ENCODE data around the gene S100A13. TPM values are rescaled to one million over a fixed set of nuclear protein-coding genes. Genes with fewer than 3 reads are reported as not detected.
"Not testable (repeated sequence)": the region's sequence is repeated elsewhere in the genome, so short reads cannot be mapped to it uniquely, and the experiment has no call there.

The S100A13 gene
- total RNA-seq, 1 donor from 2014 or later = 152 TPM

- no peak for TF ChIP-seq CTCF (IDR thresholded peaks at IDR 0.05; ENCODE audit: unreplicated experiment)
- Mint-ChIP-seq H3K27ac (ENCODE audit: unreplicated experiment) (no peak overlapping the region), H3K4me1 (ENCODE audit: unreplicated experiment) (peaks cover 8% of the 10 kb centered on the region), H3K27me3 (ENCODE audit: unreplicated experiment) (peaks cover 5% of the 10 kb centered on the region), H3K36me3 (ENCODE audit: low read depth, unreplicated experiment) (no peaks in the 10 kb centered on the region), H3K9me3 (ENCODE audit: unreplicated experiment) (no peaks in the 10 kb centered on the region), H3K4me3 (ENCODE audit: unreplicated experiment) (no peak overlapping the region)
- no peak for DNase-seq (ENCODE audit: low spot score)
Measured at GRCh38 chr1:153599847-153600246, 27.5 kb downstream of the S100A13 start.

GRCh38 chr1:153598309-153599172 lies 28.8 kb downstream of the S100A13 start:
- no peak for TF ChIP-seq CTCF (IDR thresholded peaks at IDR 0.05; ENCODE audit: unreplicated experiment)
- Mint-ChIP-seq H3K4me1 (ENCODE audit: unreplicated experiment) (peaks cover 8% of the 10 kb centered on the region), H3K9me3 (ENCODE audit: unreplicated experiment) (no peaks in the 10 kb centered on the region), H3K27me3 (ENCODE audit: unreplicated experiment) (peaks cover 5% of the 10 kb centered on the region), H3K4me3 (ENCODE audit: unreplicated experiment) (no peak overlapping the region), H3K27ac (ENCODE audit: unreplicated experiment) (peak overlapping the region; percentile 89), H3K36me3 (ENCODE audit: low read depth, unreplicated experiment) (no peaks in the 10 kb centered on the region)
- peak; percentile 20 for DNase-seq (ENCODE audit: low spot score)

- Mint-ChIP-seq H3K4me3 (ENCODE audit: unreplicated experiment) (no peak overlapping the region), H3K4me1 (ENCODE audit: unreplicated experiment) (peaks cover 8% of the 10 kb centered on the region), H3K27ac (ENCODE audit: unreplicated experiment) (no peak overlapping the region), H3K27me3 (ENCODE audit: unreplicated experiment) (peaks cover 9% of the 10 kb centered on the region), H3K9me3 (ENCODE audit: unreplicated experiment) (no peaks in the 10 kb centered on the region), H3K36me3 (ENCODE audit: low read depth, unreplicated experiment) (no peaks in the 10 kb centered on the region)
- no peak for DNase-seq (ENCODE audit: low spot score)
- no peak for TF ChIP-seq CTCF (IDR thresholded peaks at IDR 0.05; ENCODE audit: unreplicated experiment)
Measured at GRCh38 chr1:153597206-153597605, 30.1 kb downstream of the S100A13 start.

- TF ChIP-seq CTCF (IDR thresholded peaks at IDR 0.05; ENCODE audit: unreplicated experiment) = no peak
- Mint-ChIP-seq H3K36me3 (ENCODE audit: low read depth, unreplicated experiment) (no peaks in the 10 kb centered on the region), H3K9me3 (ENCODE audit: unreplicated experiment) (no peaks in the 10 kb centered on the region), H3K27me3 (ENCODE audit: unreplicated experiment) (peaks cover 9% of the 10 kb centered on the region), H3K27ac (ENCODE audit: unreplicated experiment) (no peak overlapping the region), H3K4me1 (ENCODE audit: unreplicated experiment) (no peaks in the 10 kb centered on the region), H3K4me3 (ENCODE audit: unreplicated experiment) (no peak overlapping the region)
- no peak for DNase-seq (ENCODE audit: low spot score)
Measured at GRCh38 chr1:153592748-153593147, 34.6 kb downstream of the S100A13 start.

GRCh38 chr1:153588482-153588881 lies 38.8 kb downstream of the S100A13 start:
- DNase-seq (ENCODE audit: low spot score) = no peak
- no peak overlapping the region for H3K27ac Mint-ChIP-seq (ENCODE audit: unreplicated experiment)
- no peaks in the 10 kb centered on the region for H3K9me3 Mint-ChIP-seq (ENCODE audit: unreplicated experiment)
- H3K4me1 Mint-ChIP-seq (ENCODE audit: unreplicated experiment) = no peaks in the 10 kb centered on the region
- H3K27me3 Mint-ChIP-seq (ENCODE audit: unreplicated experiment) = peaks cover 3% of the 10 kb centered on the region
- no peak overlapping the region for H3K4me3 Mint-ChIP-seq (ENCODE audit: unreplicated experiment)
- H3K36me3 Mint-ChIP-seq (ENCODE audit: low read depth, unreplicated experiment) = no peaks in the 10 kb centered on the region
- no peak for TF ChIP-seq CTCF (IDR thresholded peaks at IDR 0.05; ENCODE audit: unreplicated experiment)

GRCh38 chr1:153588033-153588432 lies 39.3 kb downstream of the S100A13 start:
- not testable (repeated sequence) for H3K4me3 Mint-ChIP-seq (ENCODE audit: unreplicated experiment); H3K27me3 Mint-ChIP-seq (ENCODE audit: unreplicated experiment); H3K4me1 Mint-ChIP-seq (ENCODE audit: unreplicated experiment); H3K9me3 Mint-ChIP-seq (ENCODE audit: unreplicated experiment); H3K27ac Mint-ChIP-seq (ENCODE audit: unreplicated experiment); H3K36me3 Mint-ChIP-seq (ENCODE audit: low read depth, unreplicated experiment); DNase-seq (ENCODE audit: low spot score)

Data from endothelial cell (in vitro differentiated cells).